ENCODE results near the gene IFNA8. TPM values are rescaled to one million over a fixed set of nuclear protein-coding genes. Genes with fewer than 3 reads are reported as not detected.

Gene IFNA8
- total RNA-seq, 2 donors from 2014 or later: not detected

GRCh38 chr9:21413151-21413550 lies 4.2 kb downstream of the IFNA8 start:
- no peaks in the 10 kb centered on the region for H3K9me3 ChIP-seq
- no peak for TF ChIP-seq CTCF (IDR thresholded peaks at IDR 0.05)
- no peaks in the 10 kb centered on the region for H3K36me3 ChIP-seq
- H3K9ac ChIP-seq (ENCODE audit: low read depth in 2 of 2, low read length in 2 of 2): no peak overlapping the region
- no peaks in the 10 kb centered on the region for H3K4me1 ChIP-seq
- H3K27ac ChIP-seq: no peak overlapping the region
- H3K27me3 ChIP-seq: no peaks in the 10 kb centered on the region
- intact Hi-C loops (cut with DNase I): no loop called here
- no peak for DNase-seq
- H3K4me3 ChIP-seq: no peak overlapping the region

- H3K4me3 ChIP-seq: no peak overlapping the region
- H3K27ac ChIP-seq: no peak overlapping the region
- intact Hi-C loops (cut with DNase I): no loop called here
- H3K4me1 ChIP-seq: no peaks in the 10 kb centered on the region
- peak; percentile 25 for TF ChIP-seq CTCF (IDR thresholded peaks at IDR 0.05)
- no peak for DNase-seq
- H3K9ac ChIP-seq (ENCODE audit: low read depth in 2 of 2, low read length in 2 of 2): no peak overlapping the region
- H3K9me3 ChIP-seq: no peaks in the 10 kb centered on the region
- no peaks in the 10 kb centered on the region for H3K27me3 ChIP-seq
- no peaks in the 10 kb centered on the region for H3K36me3 ChIP-seq
Measured at GRCh38 chr9:21413624-21414023, 4.7 kb downstream of the IFNA8 start.

GRCh38 chr9:21414220-21414940 lies 5.5 kb downstream of the IFNA8 start:
- DNase-seq: no peak
- no peak for TF ChIP-seq CTCF (IDR thresholded peaks at IDR 0.05)
- Histone ChIP-seq H3K4me1 (no peaks in the 10 kb centered on the region), H3K4me3 (no peak overlapping the region), H3K36me3 (no peaks in the 10 kb centered on the region), H3K9ac (ENCODE audit: low read depth in 2 of 2, low read length in 2 of 2) (no peak overlapping the region), H3K27me3 (no peaks in the 10 kb centered on the region), H3K9me3 (no peaks in the 10 kb centered on the region), H3K27ac (no peak overlapping the region)
- intact Hi-C loops (cut with DNase I): no loop called here

- no peak for TF ChIP-seq CTCF (IDR thresholded peaks at IDR 0.05)
- Histone ChIP-seq H3K4me1 (no peaks in the 10 kb centered on the region), H3K9me3 (no peaks in the 10 kb centered on the region), H3K9ac (ENCODE audit: low read depth in 2 of 2, low read length in 2 of 2) (no peak overlapping the region), H3K36me3 (no peaks in the 10 kb centered on the region), H3K27me3 (no peaks in the 10 kb centered on the region), H3K27ac (no peak overlapping the region), H3K4me3 (no peak overlapping the region)
- intact Hi-C loops (cut with DNase I): no loop called here
- peak; percentile 41 for DNase-seq
Measured at GRCh38 chr9:21415493-21416267, 6.8 kb downstream of the IFNA8 start.

GRCh38 chr9:21428235-21428634 lies 19.3 kb downstream of the IFNA8 start:
- Histone ChIP-seq H3K36me3 (no peaks in the 10 kb centered on the region), H3K9me3 (no peaks in the 10 kb centered on the region), H3K9ac (ENCODE audit: low read depth in 2 of 2, low read length in 2 of 2) (no peak overlapping the region), H3K27ac (no peak overlapping the region), H3K4me3 (no peak overlapping the region), H3K27me3 (no peaks in the 10 kb centered on the region), H3K4me1 (no peaks in the 10 kb centered on the region)
- DNase-seq: no peak
- intact Hi-C loops (cut with DNase I): no loop called here
- no peak for TF ChIP-seq CTCF (IDR thresholded peaks at IDR 0.05)
